Measurements from ENCODE around the gene CCDC181. TPM values are rescaled to one million over a fixed set of nuclear protein-coding genes. Genes with fewer than 3 reads are reported as not detected.
A peak's percentile ranks its signal among the peaks of the same experiment; 100 is the strongest.

The CCDC181 gene
- total RNA-seq, 1 donor from 2014 or later: 2.0 TPM

- peak overlapping the region; percentile 93 for H3K4me3 ChIP-seq (ENCODE audit: low read depth, low read length)
- TF ChIP-seq CTCF (conservative IDR thresholded peaks at IDR 0.05; ENCODE audit: low read depth, low read length): no peak
- DNase-seq (ENCODE audit: low read depth): no peak
These were observed 58.9 kb downstream of the CCDC181 start for GRCh38 chr1:169368406-169368769.

- TF ChIP-seq CTCF (conservative IDR thresholded peaks at IDR 0.05; ENCODE audit: low read depth, low read length): no peak
- H3K4me3 ChIP-seq (ENCODE audit: low read depth, low read length): peak within 1 kb of the TSS; percentile 93
- DNase-seq (ENCODE audit: low read depth): peak; percentile 86
These were observed 59.4 kb downstream of the CCDC181 start, which contains the start of the genes BLZF1 and NME7 for GRCh38 chr1:169367686-169368405. TSS of gene BLZF1 (plus strand) at chr1:169368195. CDS start at chr1:169369523, 1,328 bp downstream. TSS of gene NME7 (minus strand) at chr1:169367797. CDS start at chr1:169367710, 87 bp downstream.

GRCh38 chr1:169367096-169367685 is 60.1 kb downstream of the CCDC181 start:
- peak overlapping the region; percentile 93 for H3K4me3 ChIP-seq (ENCODE audit: low read depth, low read length)
- DNase-seq (ENCODE audit: low read depth): no peak
- TF ChIP-seq CTCF (conservative IDR thresholded peaks at IDR 0.05; ENCODE audit: low read depth, low read length): no peak

- no peak overlapping the region for H3K4me3 ChIP-seq (ENCODE audit: low read depth, low read length)
- no peak for DNase-seq (ENCODE audit: low read depth)
- TF ChIP-seq CTCF (conservative IDR thresholded peaks at IDR 0.05; ENCODE audit: low read depth, low read length): no peak
These were observed 62.3 kb downstream of the CCDC181 start for GRCh38 chr1:169364948-169365347.

- no peak for DNase-seq (ENCODE audit: low read depth)
- H3K4me3 ChIP-seq (ENCODE audit: low read depth, low read length): no peak overlapping the region
- TF ChIP-seq CTCF (conservative IDR thresholded peaks at IDR 0.05; ENCODE audit: low read depth, low read length): no peak
These were observed 64.1 kb downstream of the CCDC181 start for GRCh38 chr1:169363046-169363730.

- TF ChIP-seq CTCF (conservative IDR thresholded peaks at IDR 0.05; ENCODE audit: low read depth, low read length): no peak
- DNase-seq (ENCODE audit: low read depth): no peak
- no peak overlapping the region for H3K4me3 ChIP-seq (ENCODE audit: low read depth, low read length)
These were observed 66.0 kb downstream of the CCDC181 start for GRCh38 chr1:169361281-169361680.
